ENCODE measurements around the gene MBD3L4. TPM values are rescaled to one million over a fixed set of nuclear protein-coding genes. Genes with fewer than 3 reads are reported as not detected.

Gene MBD3L4
- total RNA-seq, 1 experiment from 2014 or later, result not detected

- RAD21 ChIA-PET (ENCODE audit: low non-redundant PET in 1 of 2, low total read pairs in 2 of 2, uncharacterized antibody in 2 of 2, unreplicated experiment in 2 of 2), result interaction anchor here in 1 of 2 experiments (1.1 kb wide), 1 partner anchor 55 kb away, joined by 3 read pairs; the partner anchor contains the start of gene ZNF557
Measured at GRCh38 chr19:7013678-7014077, 26.3 kb downstream of the MBD3L4 start.

More at GRCh38 chr19:7013678-7014077, 26.3 kb downstream of the MBD3L4 start:
- Histone ChIP-seq H2AFZ (ENCODE audit: low read depth, low read length, poor library complexity, severe bottlenecking) (no peak overlapping the region), H3K4me1 (ENCODE audit: control insufficient read depth in 1 of 2, insufficient read depth in 2 of 2, low read length in 2 of 2) (no peaks in the 10 kb centered on the region), H3K4me3 (replicated peaks in 1 of 2; ENCODE audit: low read depth in 1 of 2, low read length in 2 of 2) (no peak overlapping the region), H3K27me3 (ENCODE audit: insufficient read depth, low read length) (no peaks in the 10 kb centered on the region), H3K9ac (ENCODE audit: low read length) (no peak overlapping the region), H3K9me3 (ENCODE audit: control insufficient read depth in 1 of 2, insufficient read depth in 1 of 2, low read depth in 1 of 2, low read length in 2 of 2) (no peaks in the 10 kb centered on the region), H3K27ac (ENCODE audit: low read depth, low read length) (no peak overlapping the region), H3K9me2 (ENCODE audit: insufficient read depth) (no peaks in the 10 kb centered on the region), H4K20me1 (ENCODE audit: insufficient read depth) (no peaks in the 10 kb centered on the region), H3K4me2 (ENCODE audit: low read length) (no peak overlapping the region), H3K79me2 (ENCODE audit: insufficient read depth, low read length) (no peaks in the 10 kb centered on the region), H3K36me3 (ENCODE audit: control insufficient read depth in 1 of 2, insufficient read depth in 2 of 2, low read length in 2 of 2) (no peaks in the 10 kb centered on the region)
- ChIA-PET CTCF (no interaction called here), POLR2A (no interaction called here)
- intact Hi-C loops (cut with micrococcal nuclease), result no loop called here
- ATAC-seq (no peak), DNase-seq (ENCODE audit: low read depth, low spot score) (no peak)
- no TSS peak for BruUV-seq (replicated peaks)
- TF ChIP-seq JUND (IDR thresholded peaks at IDR 0.05) (no peak), POLR2A (IDR thresholded peaks at IDR 0.05; ENCODE audit: borderline replicate concordance, extremely low read depth, insufficient read depth, insufficient read length) (no peak), ZNF274 (IDR thresholded peaks at IDR 0.05; ENCODE audit: low read depth, low read length) (no peak), CBX3 (IDR thresholded peaks at IDR 0.05; ENCODE audit: low read depth) (no peak), YY1 (IDR thresholded peaks at IDR 0.05; ENCODE audit: extremely low read depth, insufficient replicate concordance, low read depth, low read length) (no peak), REST (IDR thresholded peaks at IDR 0.05; ENCODE audit: low read depth) (no peak), SP1 (IDR thresholded peaks at IDR 0.05; ENCODE audit: low read depth) (no peak), ZFX (IDR thresholded peaks at IDR 0.05) (no peak), TCF7L2 (IDR thresholded peaks at IDR 0.05; ENCODE audit: borderline replicate concordance, extremely low read depth, insufficient read depth, insufficient read length) (no peak), EGR1 (IDR thresholded peaks at IDR 0.05; ENCODE audit: low read depth) (no peak)
